ENCODE measurements around the gene GABRP. TPM values are rescaled to one million over a fixed set of nuclear protein-coding genes. Genes with fewer than 3 reads are reported as not detected.

Gene GABRP
- total and polyA plus RNA-seq, 2 experiments from 2014 or later = 3.6 to 6.3 TPM

GRCh38 chr5:170736966-170737365 is 46.6 kb upstream of the GABRP start:
- no peak for DNase-seq (ENCODE audit: low spot score)
- H3K27me3 ChIP-seq (ENCODE audit: insufficient read depth) = no peaks in the 10 kb centered on the region
- no peaks in the 10 kb centered on the region for H3K36me3 ChIP-seq (ENCODE audit: insufficient read depth)
- 0 out of 2 replicates have a peak overlapping the region, but pooled peaks have one; percentile 20 for H2AFZ ChIP-seq
- Mint-ChIP-seq H3K4me3 (no peak overlapping the region), H3K27me3 (ENCODE audit: insufficient read depth, low read depth, poor library complexity) (peaks cover 12% of the 10 kb centered on the region), H3K36me3 (ENCODE audit: low read depth) (peaks cover 8% of the 10 kb centered on the region; the same call in 2 of the 3 replicates), H3K27ac (no peak overlapping the region), H3K9me3 (peaks cover 16% of the 10 kb centered on the region), H3K4me1 (peaks cover 18% of the 10 kb centered on the region)
- H4K20me1 ChIP-seq (replicated peaks; ENCODE audit: insufficient read depth) = no peaks in the 10 kb centered on the region
- H3F3A ChIP-seq (replicated peaks; ENCODE audit: low read depth) = no peaks in the 10 kb centered on the region
- no peak overlapping the region for H3K4me3 ChIP-seq
- peaks cover 5% of the 10 kb centered on the region for H3K4me1 ChIP-seq (ENCODE audit: insufficient read depth)
- no peak overlapping the region for H3K27ac ChIP-seq (ENCODE audit: low read depth)
- no peak for ATAC-seq
- H3K4me2 ChIP-seq = no peak overlapping the region
- H3K79me2 ChIP-seq (replicated peaks; ENCODE audit: insufficient read depth) = no peaks in the 10 kb centered on the region
- H3K9me2 ChIP-seq (ENCODE audit: insufficient read depth) = peaks cover 26% of the 10 kb centered on the region; the same call in 1 of the 2 replicates
- no peak for TF ChIP-seq CTCF (conservative IDR thresholded peaks at IDR 0.05; ENCODE audit: low read depth in 2 of 2)
- no peak for TF ChIP-seq STAT1 (IDR thresholded peaks at IDR 0.05; ENCODE audit: unreplicated experiment)
- TF ChIP-seq EZH2 (IDR thresholded peaks at IDR 0.05; ENCODE audit: low read depth, unreplicated experiment) = no peak
- TF ChIP-seq CREB1 (CRISPR knock-in tag; IDR thresholded peaks at IDR 0.05; ENCODE audit: low read depth) = no peak
- TF ChIP-seq NANOG (IDR thresholded peaks at IDR 0.05; ENCODE audit: borderline replicate concordance) = no peak
- TF ChIP-seq, protein P1, sequence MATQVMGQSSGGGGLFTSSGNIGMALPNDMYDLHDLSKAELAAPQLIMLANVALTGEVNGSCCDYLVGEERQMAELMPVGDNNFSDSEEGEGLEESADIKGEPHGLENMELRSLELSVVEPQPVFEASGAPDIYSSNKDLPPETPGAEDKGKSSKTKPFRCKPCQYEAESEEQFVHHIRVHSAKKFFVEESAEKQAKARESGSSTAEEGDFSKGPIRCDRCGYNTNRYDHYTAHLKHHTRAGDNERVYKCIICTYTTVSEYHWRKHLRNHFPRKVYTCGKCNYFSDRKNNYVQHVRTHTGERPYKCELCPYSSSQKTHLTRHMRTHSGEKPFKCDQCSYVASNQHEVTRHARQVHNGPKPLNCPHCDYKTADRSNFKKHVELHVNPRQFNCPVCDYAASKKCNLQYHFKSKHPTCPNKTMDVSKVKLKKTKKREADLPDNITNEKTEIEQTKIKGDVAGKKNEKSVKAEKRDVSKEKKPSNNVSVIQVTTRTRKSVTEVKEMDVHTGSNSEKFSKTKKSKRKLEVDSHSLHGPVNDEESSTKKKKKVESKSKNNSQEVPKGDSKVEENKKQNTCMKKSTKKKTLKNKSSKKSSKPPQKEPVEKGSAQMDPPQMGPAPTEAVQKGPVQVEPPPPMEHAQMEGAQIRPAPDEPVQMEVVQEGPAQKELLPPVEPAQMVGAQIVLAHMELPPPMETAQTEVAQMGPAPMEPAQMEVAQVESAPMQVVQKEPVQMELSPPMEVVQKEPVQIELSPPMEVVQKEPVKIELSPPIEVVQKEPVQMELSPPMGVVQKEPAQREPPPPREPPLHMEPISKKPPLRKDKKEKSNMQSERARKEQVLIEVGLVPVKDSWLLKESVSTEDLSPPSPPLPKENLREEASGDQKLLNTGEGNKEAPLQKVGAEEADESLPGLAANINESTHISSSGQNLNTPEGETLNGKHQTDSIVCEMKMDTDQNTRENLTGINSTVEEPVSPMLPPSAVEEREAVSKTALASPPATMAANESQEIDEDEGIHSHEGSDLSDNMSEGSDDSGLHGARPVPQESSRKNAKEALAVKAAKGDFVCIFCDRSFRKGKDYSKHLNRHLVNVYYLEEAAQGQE (IDR thresholded peaks at IDR 0.05; ENCODE audit: unreplicated experiment) = no peak
- TF ChIP-seq POLR2AphosphoS5 (IDR thresholded peaks at IDR 0.05; ENCODE audit: low read depth) = no peak
- no peak for TF ChIP-seq ETS1 (IDR thresholded peaks at IDR 0.05)
- no peak for TF ChIP-seq JUNB (IDR thresholded peaks at IDR 0.05; ENCODE audit: unreplicated experiment)
- TF ChIP-seq ZNF331 (CRISPR knock-in tag; IDR thresholded peaks at IDR 0.05; ENCODE audit: low read depth) = no peak
- TF ChIP-seq, protein P2, sequence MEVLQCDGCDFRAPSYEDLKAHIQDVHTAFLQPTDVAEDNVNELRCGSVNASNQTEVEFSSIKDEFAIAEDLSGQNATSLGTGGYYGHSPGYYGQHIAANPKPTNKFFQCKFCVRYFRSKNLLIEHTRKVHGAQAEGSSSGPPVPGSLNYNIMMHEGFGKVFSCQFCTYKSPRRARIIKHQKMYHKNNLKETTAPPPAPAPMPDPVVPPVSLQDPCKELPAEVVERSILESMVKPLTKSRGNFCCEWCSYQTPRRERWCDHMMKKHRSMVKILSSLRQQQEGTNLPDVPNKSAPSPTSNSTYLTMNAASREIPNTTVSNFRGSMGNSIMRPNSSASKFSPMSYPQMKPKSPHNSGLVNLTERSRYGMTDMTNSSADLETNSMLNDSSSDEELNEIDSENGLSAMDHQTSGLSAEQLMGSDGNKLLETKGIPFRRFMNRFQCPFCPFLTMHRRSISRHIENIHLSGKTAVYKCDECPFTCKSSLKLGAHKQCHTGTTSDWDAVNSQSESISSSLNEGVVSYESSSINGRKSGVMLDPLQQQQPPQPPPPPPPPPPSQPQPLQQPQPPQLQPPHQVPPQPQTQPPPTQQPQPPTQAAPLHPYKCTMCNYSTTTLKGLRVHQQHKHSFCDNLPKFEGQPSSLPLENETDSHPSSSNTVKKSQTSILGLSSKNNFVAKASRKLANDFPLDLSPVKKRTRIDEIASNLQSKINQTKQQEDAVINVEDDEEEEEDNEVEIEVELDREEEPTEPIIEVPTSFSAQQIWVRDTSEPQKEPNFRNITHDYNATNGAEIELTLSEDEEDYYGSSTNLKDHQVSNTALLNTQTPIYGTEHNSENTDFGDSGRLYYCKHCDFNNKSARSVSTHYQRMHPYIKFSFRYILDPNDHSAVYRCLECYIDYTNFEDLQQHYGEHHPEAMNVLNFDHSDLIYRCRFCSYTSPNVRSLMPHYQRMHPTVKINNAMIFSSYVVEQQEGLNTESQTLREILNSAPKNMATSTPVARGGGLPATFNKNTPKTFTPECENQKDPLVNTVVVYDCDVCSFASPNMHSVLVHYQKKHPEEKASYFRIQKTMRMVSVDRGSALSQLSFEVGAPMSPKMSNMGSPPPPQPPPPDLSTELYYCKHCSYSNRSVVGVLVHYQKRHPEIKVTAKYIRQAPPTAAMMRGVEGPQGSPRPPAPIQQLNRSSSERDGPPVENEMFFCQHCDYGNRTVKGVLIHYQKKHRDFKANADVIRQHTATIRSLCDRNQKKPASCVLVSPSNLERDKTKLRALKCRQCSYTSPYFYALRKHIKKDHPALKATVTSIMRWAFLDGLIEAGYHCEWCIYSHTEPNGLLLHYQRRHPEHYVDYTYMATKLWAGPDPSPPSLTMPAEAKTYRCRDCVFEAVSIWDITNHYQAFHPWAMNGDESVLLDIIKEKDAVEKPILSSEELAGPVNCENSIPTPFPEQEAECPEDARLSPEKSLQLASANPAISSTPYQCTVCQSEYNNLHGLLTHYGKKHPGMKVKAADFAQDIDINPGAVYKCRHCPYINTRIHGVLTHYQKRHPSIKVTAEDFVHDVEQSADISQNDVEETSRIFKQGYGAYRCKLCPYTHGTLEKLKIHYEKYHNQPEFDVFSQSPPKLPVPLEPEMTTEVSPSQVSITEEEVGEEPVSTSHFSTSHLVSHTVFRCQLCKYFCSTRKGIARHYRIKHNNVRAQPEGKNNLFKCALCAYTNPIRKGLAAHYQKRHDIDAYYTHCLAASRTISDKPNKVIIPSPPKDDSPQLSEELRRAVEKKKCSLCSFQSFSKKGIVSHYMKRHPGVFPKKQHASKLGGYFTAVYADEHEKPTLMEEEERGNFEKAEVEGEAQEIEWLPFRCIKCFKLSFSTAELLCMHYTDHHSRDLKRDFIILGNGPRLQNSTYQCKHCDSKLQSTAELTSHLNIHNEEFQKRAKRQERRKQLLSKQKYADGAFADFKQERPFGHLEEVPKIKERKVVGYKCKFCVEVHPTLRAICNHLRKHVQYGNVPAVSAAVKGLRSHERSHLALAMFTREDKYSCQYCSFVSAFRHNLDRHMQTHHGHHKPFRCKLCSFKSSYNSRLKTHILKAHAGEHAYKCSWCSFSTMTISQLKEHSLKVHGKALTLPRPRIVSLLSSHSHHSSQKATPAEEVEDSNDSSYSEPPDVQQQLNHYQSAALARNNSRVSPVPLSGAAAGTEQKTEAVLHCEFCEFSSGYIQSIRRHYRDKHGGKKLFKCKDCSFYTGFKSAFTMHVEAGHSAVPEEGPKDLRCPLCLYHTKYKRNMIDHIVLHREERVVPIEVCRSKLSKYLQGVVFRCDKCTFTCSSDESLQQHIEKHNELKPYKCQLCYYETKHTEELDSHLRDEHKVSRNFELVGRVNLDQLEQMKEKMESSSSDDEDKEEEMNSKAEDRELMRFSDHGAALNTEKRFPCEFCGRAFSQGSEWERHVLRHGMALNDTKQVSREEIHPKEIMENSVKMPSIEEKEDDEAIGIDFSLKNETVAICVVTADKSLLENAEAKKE (CRISPR knock-in tag; IDR thresholded peaks at IDR 0.05) = no peak

Data from GM23338 (cell line).